Subcutaneous adipose tissue (tissue), 4 donors: Measurements from ENCODE around the gene TNS1. TPM values are rescaled to one million over a fixed set of nuclear protein-coding genes. Genes with fewer than 3 reads are reported as not detected.

Source experiments
- total RNA-seq, 4 donors: library from RNA; depleted of rRNA; stranded (reverse); fragments of >200 nt; gene quantifications; one replicate each; pipeline ENCODE4 v1.1.0, GENCODE V29; 2016
- TF ChIP-seq, protein P1 (sequence below): fragments of 450-650 bp; IDR thresholded peaks from one replicate; pipeline ENCODE4 v1.5.1; 2016; ENCODE audit warnings: low read depth, mild to moderate bottlenecking, control low read depth, antibody characterized with exemption, moderate library complexity

The TNS1 gene
- total RNA-seq, result 1,000 to 10,000 TPM in 1 of 4 donors, 100 to 1,000 TPM in 3; 310 to 1,168 (median 450) TPM

DNA sequence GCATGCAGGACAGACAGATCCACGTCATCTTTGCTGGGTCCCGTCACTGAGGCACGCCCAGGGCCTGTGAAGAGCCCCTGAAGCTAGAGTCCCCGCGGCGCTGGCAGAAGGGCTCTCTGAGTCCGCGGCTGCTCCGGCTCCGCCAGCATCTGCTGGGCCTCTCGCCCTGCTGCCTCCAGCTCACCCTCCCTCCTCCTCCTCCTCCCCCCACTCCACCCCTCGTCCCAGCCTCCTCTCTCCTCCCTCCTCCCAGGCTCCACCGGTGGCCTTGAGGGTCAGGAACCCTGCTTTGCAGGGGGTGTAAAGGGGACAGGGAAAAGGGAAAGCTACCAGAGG, at the start of gene TNS1:
TSS of gene TNS1 (minus strand) at position 151 of the 336 bp plus-strand sequence. CDS start at position 28, 123 bp downstream.
- TF ChIP-seq, protein P1, sequence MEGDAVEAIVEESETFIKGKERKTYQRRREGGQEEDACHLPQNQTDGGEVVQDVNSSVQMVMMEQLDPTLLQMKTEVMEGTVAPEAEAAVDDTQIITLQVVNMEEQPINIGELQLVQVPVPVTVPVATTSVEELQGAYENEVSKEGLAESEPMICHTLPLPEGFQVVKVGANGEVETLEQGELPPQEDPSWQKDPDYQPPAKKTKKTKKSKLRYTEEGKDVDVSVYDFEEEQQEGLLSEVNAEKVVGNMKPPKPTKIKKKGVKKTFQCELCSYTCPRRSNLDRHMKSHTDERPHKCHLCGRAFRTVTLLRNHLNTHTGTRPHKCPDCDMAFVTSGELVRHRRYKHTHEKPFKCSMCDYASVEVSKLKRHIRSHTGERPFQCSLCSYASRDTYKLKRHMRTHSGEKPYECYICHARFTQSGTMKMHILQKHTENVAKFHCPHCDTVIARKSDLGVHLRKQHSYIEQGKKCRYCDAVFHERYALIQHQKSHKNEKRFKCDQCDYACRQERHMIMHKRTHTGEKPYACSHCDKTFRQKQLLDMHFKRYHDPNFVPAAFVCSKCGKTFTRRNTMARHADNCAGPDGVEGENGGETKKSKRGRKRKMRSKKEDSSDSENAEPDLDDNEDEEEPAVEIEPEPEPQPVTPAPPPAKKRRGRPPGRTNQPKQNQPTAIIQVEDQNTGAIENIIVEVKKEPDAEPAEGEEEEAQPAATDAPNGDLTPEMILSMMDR, result no peak

DNA sequence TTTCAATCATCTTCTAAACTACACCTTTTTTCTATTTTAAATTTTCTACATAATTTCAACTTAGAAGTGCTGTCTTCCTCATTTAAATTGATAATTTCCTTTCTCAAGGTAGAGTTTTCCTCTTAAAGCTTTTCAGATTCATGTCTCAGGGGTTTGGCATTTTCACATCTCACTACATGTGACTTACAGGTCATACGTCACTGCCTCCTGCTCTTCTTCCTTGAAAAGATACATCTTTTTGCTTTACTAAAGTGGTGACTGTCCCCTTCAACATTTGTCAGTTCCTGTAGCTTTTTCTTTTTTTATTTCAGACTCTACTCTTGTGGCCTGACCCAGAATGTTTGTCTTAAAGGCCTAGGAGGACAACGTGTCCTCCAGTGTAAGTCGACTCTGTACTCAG, 49.1 kb upstream of the TNS1 start:
- TF ChIP-seq, protein P1, result no peak

DNA sequence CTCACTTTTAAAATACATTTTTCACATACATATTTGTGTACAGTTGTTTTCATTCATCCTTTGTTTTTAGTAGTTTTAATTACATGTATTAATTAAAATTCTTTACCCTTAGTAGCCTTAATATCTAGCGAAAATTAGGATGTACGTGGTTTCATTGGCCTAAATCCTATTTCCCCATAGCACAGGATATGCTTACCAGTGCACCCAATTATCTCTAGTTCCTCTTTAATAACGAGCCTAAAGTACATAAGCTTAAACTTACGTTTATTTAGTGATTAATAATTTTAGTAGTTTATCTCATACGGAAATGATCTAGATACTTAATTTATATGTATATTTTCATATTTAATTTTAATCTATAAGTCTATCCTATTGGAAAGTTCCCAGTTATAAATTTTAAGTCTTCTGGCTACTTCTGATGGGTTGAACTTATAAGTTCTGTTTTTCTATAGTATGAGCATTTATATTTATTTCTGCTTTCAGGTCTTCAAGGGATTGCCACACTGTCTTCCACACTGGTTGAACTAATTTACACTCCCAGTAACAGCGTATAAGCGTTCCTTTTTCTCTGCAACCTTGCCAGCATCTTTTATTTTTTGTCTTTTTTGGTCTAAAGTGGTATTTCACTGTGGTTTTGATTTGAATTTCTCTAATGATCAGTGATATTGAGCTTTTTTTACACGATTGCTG, 44.9 kb upstream of the TNS1 start:
- TF ChIP-seq, protein P1, result no peak

DNA sequence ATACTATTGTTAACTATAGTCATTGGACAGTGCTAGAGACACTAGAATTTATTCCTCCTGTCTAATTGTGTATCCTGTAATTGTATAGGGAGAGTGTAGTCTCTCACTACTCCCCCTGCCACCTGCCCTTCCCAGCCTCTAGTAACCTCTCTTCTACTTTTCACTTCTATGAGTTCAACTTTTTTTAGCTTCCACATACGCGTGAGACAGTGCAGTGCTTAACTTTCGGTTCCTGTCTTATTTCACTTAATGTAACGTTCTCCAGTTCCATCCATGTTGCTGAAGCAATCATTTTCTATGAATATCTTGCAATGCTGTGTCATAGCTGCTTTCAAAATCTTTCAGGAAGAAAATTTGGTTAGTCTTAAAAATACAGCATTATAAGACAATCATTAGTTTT, 43.4 kb upstream of the TNS1 start:
- TF ChIP-seq, protein P1, result no peak

DNA sequence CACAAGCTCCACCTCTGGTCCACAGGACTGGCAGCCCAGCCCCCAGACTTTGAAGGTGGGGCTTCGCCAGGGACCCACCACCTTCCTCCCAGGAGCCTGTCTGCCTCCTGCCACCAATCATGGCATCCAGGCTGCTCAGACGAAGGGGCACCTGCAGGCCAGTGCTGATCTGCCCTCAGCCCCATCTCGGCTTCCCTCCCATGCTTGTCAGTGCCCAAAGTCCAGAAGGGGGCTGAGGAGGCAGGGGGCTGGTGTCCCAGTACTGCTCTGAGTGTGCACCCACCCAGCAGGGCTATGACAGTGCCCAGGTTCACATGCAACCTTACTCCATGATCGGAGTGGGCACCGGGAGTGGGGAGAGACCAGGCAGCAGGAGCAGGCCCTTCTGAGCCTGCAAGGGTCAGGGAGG, 40.9 kb upstream of the TNS1 start:
- TF ChIP-seq, protein P1, result no peak

DNA sequence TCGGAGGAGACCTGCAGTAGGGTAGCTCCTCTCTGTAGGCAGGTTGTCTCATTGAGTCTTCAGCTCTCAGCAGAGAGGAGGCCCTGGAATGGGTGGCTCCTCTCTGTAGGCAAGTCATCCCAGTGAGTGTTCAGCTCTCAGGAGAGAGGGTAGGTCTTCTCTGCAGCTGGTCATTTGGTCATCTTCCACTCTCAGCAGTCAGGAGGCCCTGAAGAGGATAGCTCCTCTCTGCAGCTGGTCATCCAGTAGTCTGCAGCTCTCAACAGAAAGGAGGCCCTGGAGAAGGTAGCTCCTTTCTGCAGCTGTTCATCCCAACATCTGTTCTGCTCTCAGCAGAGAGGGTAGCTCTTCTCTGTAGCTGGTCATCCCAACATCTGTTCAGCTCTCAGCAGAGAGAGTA, 40.3 kb upstream of the TNS1 start:
- TF ChIP-seq, protein P1, result no peak

DNA sequence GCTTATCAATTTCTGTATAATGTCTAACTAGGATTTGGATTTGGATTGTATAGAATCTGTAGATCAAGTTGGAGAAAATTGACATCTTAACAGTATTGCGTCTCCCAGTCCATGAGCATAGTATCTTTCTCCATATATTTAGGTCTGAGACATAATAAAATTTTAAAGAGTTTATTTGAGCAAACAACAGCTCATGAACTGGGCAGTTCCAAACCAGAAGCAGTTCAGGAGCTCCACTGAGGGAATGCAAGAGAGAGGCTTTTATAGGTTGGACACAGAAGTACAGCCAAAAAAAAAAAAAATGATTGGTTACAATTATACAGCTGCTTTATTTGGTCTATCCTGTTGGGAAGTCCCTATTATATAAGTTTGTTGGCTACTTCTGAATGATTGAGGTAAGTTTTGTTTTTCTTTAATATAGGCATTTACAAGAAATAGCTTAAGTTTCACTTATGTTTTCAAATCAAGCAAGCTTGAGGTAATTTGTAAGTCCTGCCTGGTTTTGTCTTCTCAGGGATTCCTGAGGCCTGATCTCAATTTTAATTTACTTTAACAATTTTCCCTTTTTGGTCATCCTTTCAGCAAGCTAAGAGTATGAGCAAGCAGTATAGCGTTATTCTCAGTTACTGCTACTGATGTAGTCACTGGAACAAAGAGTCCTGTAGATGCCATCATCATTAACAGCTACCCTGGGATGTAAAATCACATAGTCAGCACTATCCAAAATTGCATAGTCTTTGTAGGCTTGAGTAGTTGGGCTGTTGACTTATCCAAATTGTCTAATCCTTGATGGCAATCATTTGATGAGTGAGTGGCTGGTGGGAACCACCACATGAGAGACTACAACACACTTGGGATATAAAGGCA, 38.7 kb upstream of the TNS1 start:
- TF ChIP-seq, protein P1, result no peak
